CD4-positive, alpha-beta T cell treated with Interleukin-17A for 4 hours (primary cell): ENCODE measurements around the gene FLRT2.

Source experiments
- DNase-seq: peaks from one replicate; pipeline ENCODE4 v3.0.0-alpha.2; 2020; ENCODE audit warnings: mixed read lengths

The FLRT2 gene

DNA sequence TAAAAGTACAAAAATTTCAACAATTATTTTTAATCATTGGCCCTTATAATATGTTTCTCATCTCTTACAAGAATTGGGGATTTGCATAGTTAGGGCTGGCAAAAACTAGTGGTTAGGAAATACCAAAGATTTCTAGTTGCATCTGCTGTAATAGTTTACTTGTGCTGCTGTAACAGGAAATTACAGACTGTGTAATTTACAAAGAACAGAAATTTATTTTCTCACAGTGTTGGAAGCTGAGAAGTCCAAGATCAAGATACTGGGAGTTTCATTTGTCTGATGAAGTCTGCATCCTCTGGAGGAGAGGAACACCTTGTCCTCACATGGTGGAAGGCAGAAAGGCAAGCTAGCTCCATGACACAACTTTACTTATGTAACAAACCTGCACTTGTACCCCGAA lies 157.0 kb downstream of the FLRT2 start:
- no peak for DNase-seq

DNA sequence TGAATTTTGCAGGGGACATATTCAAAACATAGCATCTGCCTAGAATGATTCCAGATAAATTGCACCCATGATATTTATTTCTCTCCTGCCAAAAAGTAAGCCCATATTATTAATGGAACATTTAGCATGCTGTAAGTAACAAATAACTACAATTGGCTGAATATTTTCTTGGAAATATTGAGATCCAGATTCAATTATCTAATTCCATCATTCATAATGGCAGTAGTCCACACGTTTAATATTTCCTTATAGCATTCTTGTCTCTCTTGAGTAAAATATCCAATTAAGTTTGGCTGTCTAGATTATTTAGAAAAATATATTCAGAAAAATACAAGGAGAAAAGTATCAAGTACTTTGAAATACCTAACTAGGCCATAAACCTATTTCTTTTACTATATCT lies 157.5 kb downstream of the FLRT2 start:
- DNase-seq: no peak

DNA sequence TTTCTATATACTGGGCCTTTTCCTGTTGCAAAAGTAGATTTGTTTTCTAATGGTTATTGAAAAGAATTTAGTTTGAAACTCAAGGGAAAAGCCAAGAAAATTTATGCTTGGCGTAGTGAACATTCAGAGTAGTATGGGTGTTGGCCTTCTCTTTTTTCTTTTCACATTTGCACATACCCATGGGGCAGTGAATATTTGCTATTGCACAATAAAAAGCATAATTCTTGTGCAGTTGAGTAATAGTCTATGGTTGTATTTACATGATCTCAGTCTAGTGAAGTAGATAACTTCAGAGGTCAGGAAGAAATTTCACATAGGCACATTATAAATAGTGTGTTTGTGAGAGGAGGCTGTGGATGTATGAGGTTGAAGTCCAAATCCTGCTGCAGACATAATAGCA lies 158.1 kb downstream of the FLRT2 start:
- no peak for DNase-seq

DNA sequence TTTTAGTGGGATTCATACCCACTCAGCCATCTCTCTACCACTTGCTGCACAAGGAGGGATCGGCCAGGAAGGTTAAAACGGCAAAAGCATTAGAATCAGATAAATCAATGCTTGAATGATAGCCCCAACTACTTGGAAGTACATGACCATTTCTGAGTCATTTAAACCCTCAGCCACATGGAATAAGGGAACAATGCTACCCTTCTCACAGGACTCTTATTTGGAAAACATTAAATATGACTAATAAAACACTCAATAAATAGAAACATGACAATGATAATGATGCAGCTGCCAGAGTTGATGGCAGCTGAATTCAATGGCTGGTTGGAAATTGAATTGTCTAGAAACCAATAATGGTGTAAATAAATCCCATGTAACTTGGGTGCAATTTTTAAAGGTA lies 165.4 kb downstream of the FLRT2 start:
- no peak for DNase-seq

DNA sequence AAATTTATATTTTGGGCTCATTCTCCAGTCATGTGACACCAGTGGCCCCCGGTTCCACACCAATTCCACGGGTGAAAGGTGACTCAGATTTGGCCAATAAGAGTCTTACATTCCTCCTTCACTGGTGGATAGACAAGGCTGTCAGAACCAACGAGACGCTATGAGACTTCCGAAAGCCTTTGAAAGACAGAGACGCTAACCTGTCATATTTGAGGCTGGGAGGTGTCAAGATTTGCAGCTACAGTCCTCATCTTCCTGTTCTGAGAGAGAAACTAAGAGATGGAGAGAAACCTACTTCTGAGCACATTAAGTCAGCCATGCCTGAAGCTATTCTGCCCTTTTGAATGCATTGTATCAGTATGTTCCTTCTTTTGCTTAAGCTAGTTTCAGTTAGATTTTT lies 171.2 kb downstream of the FLRT2 start:
- DNase-seq: no peak

DNA sequence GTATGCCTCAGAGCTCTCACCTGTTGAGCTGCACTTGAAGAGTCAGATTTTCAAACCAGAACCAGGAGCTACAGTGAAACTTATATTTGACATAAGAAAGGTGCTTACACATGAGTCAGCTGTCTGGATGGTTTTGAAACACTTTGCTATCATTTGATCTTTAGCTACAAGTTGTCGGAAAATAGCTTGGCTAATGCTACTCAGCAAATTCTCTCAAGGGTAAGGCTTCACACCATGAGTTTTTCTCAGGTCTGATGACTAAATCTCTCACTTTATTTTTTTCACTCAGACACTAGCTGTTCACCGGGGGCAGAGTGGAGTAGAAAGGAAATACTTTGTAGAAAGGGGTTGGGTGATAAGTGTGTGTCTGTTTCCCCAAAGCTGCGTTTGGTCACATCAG lies 171.8 kb downstream of the FLRT2 start:
- DNase-seq: no peak

DNA sequence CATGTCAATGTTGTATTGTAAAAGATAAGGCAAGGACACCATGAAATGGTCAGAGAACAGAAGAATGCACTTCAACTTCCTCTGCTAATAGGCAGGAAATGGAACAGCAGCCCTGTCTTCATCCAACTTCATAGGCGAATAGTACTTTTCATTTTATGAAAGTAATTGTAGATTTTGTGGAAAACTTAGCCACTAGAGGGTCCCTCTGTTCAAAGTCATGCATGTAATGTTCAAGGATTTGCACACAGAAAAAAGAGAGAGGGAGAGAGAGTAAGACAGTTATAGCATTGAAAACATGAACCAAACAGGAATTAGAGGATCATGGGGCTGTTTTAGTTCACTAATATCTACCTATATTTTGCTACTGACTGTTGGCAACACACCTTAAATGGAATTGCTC lies 172.2 kb downstream of the FLRT2 start:
- no peak for DNase-seq

DNA sequence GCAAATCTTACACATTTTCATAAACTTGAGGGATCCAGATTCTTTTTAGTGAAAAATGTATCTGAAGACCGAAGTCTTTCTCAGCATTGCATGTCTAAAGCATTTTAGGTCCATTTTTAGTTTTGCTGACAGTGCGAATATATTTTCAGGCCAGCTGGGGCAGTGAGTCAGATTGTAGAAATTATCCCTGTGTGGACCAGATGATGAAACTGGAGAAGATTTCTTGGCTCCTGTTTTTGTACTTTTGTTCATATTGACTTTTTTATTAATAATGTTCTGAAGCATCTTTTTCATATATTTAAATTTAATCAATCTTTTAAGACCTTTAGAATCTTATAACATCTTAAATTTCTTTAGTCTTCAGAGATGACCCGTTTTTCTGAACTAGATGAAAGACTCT lies 173.1 kb downstream of the FLRT2 start:
- DNase-seq: no peak
